HepG2 (cell line): ENCODE measurements around the gene ELF1. TPM values are rescaled to one million over a fixed set of nuclear protein-coding genes. Genes with fewer than 3 reads are reported as not detected.
A peak's percentile ranks its signal among the peaks of the same experiment; 100 is the strongest.

Experiments used
- CC2D1A ChIP-seq: sonication (generic); formaldehyde crosslinking; IDR thresholded peaks from 2 replicates; pipeline ENCODE4 v1.8.1; 2023; ENCODE audit warnings: mild to moderate bottlenecking, missing genetic modification reagents
- CEBPG ChIP-seq: IDR thresholded peaks from 2 replicates; pipeline ENCODE4 v1.6.1; 2016
- EHMT2 ChIP-seq: fragments of 200-600 bp; sonication (generic); IDR thresholded peaks from 2 replicates; pipeline ENCODE4 v1.7.0; 2017; ENCODE audit warnings: antibody characterized with exemption, low read depth, low read length, borderline replicate concordance
- FOXK1 ChIP-seq: sonication (generic); formaldehyde crosslinking; IDR thresholded peaks from 2 replicates; pipeline ENCODE4 v1.4.0; 2020; ENCODE audit warnings: low read depth, missing genetic modification reagents, borderline replicate concordance
- HES4 ChIP-seq: sonication (generic); formaldehyde crosslinking; IDR thresholded peaks from 2 replicates; pipeline ENCODE4 v1.9.0; 2021; ENCODE audit warnings: mild to moderate bottlenecking, missing genetic modification reagents, borderline replicate concordance
- IKZF4 ChIP-seq: sonication (generic); formaldehyde crosslinking; IDR thresholded peaks from 2 replicates; pipeline ENCODE4 v1.5.1; 2020; ENCODE audit warnings: borderline replicate concordance, mild to moderate bottlenecking, low read depth, missing genetic modification reagents; ENCODE audit errors: not compliant biosample characterization
- KLF12 ChIP-seq: sonication (generic); formaldehyde crosslinking; IDR thresholded peaks from 2 replicates; pipeline ENCODE4 v1.4.0; 2020; ENCODE audit warnings: missing genetic modification reagents, borderline replicate concordance
- KLF6 ChIP-seq: IDR thresholded peaks from 2 replicates; pipeline ENCODE4 v1.8.0; 2016; ENCODE audit warnings: missing biosample characterization, missing genetic modification reagents
- NCOA2 ChIP-seq: sonication (generic); formaldehyde crosslinking; IDR thresholded peaks from 2 replicates; pipeline ENCODE4 v1.8.0; 2022; ENCODE audit warnings: inconsistent platforms
- NR1H2 ChIP-seq: sonication (generic); formaldehyde crosslinking; IDR thresholded peaks from 2 replicates; pipeline ENCODE4 v1.8.1; 2022; ENCODE audit warnings: low read depth, missing genetic modification reagents, borderline replicate concordance
- RBFOX2 ChIP-seq: fragments of 200-400 bp; formaldehyde crosslinking; IDR thresholded peaks from 2 replicates; pipeline ENCODE4 v1.6.1; 2017; ENCODE audit warnings: low read depth, mild to moderate bottlenecking, low read length
- SKIL ChIP-seq: sonication (generic); formaldehyde crosslinking; IDR thresholded peaks from 2 replicates; pipeline ENCODE4 v1.8.0; 2022; ENCODE audit warnings: missing genetic modification reagents, mild to moderate bottlenecking, moderate library complexity, borderline replicate concordance
- STAG1 ChIP-seq: sonication (generic); formaldehyde crosslinking; IDR thresholded peaks from 2 replicates; pipeline ENCODE4 v1.4.0; 2020; ENCODE audit warnings: missing genetic modification reagents
- TFAP4 ChIP-seq: sonication (generic); IDR thresholded peaks from 2 replicates; pipeline ENCODE4 v1.6.1; 2016; ENCODE audit warnings: low read depth, borderline replicate concordance
- ZBTB46 ChIP-seq: sonication (generic); formaldehyde crosslinking; IDR thresholded peaks from 2 replicates; pipeline ENCODE4 v1.4.0; 2020; ENCODE audit warnings: mild to moderate bottlenecking, missing genetic modification reagents, borderline replicate concordance
- ZKSCAN5 ChIP-seq: sonication (generic); formaldehyde crosslinking; IDR thresholded peaks from 2 replicates; pipeline ENCODE4 v1.5.1; 2020; ENCODE audit warnings: mild to moderate bottlenecking, missing genetic modification reagents
- ZNF280B ChIP-seq: sonication (generic); formaldehyde crosslinking; IDR thresholded peaks from 2 replicates; pipeline ENCODE4 v1.5.0; 2020; ENCODE audit warnings: missing genetic modification reagents, mild to moderate bottlenecking, borderline replicate concordance
- ZNF383 ChIP-seq: sonication (generic); formaldehyde crosslinking; IDR thresholded peaks from 2 replicates; pipeline ENCODE4 v1.4.0; 2020; ENCODE audit warnings: missing genetic modification reagents, mild to moderate bottlenecking, borderline replicate concordance
- ZNF768 ChIP-seq: sonication (generic); formaldehyde crosslinking; IDR thresholded peaks from 2 replicates; pipeline ENCODE4 v1.4.0; 2020; ENCODE audit warnings: missing genetic modification reagents
- ZNF780A ChIP-seq: sonication (generic); formaldehyde crosslinking; IDR thresholded peaks from 2 replicates; pipeline ENCODE4 v1.8.0; 2022; ENCODE audit warnings: mild to moderate bottlenecking, missing genetic modification reagents, moderate library complexity
- ZNF792 ChIP-seq: IDR thresholded peaks from 2 replicates; pipeline ENCODE4 v1.6.1; 2016
- ZNF879 ChIP-seq: sonication (generic); formaldehyde crosslinking; IDR thresholded peaks from 2 replicates; pipeline ENCODE4 v1.8.1; 2023; ENCODE audit warnings: missing genetic modification reagents
- polyA plus RNA-seq, 8 experiments: library from polyadenylated mRNA; depleted of rRNA in 3 of 8; stranded (reverse) in 7 of 8; unstranded in 1 of 8; fragments of >200 nt; fragmentation: Illumina TruSeq in 4 of 8; extraction: Trizol in 4 of 8; gene quantifications; 2 replicates each; pipeline versions ENCODE4 v1.2.1 to v1.2.3, GENCODE V29; 2011 to 2016; ENCODE audit warnings: low read depth in 4 of 8, missing spikeins in 1 of 8, mixed read lengths in 1 of 8; ENCODE audit not compliant: insufficient read depth in 1 of 8
- total RNA-seq, 5 experiments: library from RNA; depleted of rRNA; stranded (reverse); fragments of >200 nt; fragmentation: Illumina TruSeq; extraction: Trizol; gene quantifications; 2 replicates each; pipeline ENCODE4 v1.2.3, GENCODE V29; 2016; ENCODE audit warnings: low read depth in 1 of 5

The ELF1 gene
- total and polyA plus RNA-seq, 2 of the 13 experiments (the other 11 are each of a cell fraction or from before 2014, with no cell fraction given): 24.6 to 71.5 TPM

GRCh38 chr13:41060082-41060723 lies 41.1 kb upstream of the ELF1 start (continued):
- TF ChIP-seq ZNF383 (peak; percentile 38; the same call in 1 of the 2 replicates), HES4 (CRISPR knock-in tag) (peak; percentile 29; the same call in 1 of the 2 replicates), NCOA2 (CRISPR knock-in tag) (peak; percentile 30; the same call in 1 of the 2 replicates), ZNF280B (no peak; the same call in none of the 2 replicates), NR1H2 (CRISPR knock-in tag) (no peak), CEBPG (peak; percentile 67; the same call in 1 of the 2 replicates), KLF6 (CRISPR knock-in tag) (0 out of 2 replicates have a peak, but pooled peaks have one; percentile 34), ZBTB46 (peak; percentile 73; the same call in 1 of the 2 replicates), CC2D1A (CRISPR knock-in tag) (no peak), RBFOX2 (peak; percentile 90), ZNF879 (CRISPR knock-in tag) (no peak), SKIL (peak; percentile 78; the same call in 1 of the 2 replicates), ZNF780A (CRISPR knock-in tag) (0 out of 2 replicates have a peak, but pooled peaks have one; percentile 55), ZNF792 (CRISPR knock-in tag) (peak; percentile 45; the same call in 1 of the 2 replicates), STAG1 (peak; percentile 2; the same call in 1 of the 2 replicates), TFAP4 (no peak), EHMT2 (no peak), IKZF4 (CRISPR knock-in tag) (peak; percentile 70), ZKSCAN5 (CRISPR knock-in tag) (peak; percentile 87), ZNF768 (peak; percentile 72), KLF12 (no peak), FOXK1 (no peak; the same call in 1 of the 2 replicates)
